PC-3 (cell line): ENCODE results near the gene GABARAP. TPM values are rescaled to one million over a fixed set of nuclear protein-coding genes. Genes with fewer than 3 reads are reported as not detected.

Experiments used
- ATAC-seq: fragments of 200-7000 bp; cut with Tn5 transposase; 2 replicates; pipeline ENCODE4 v1.9.1; 2020; ENCODE audit warnings: mild to moderate bottlenecking, moderate library complexity
- BruUV-seq: library from RNA; stranded (reverse); fragments of 400-500 nt; replicated peaks from 2 replicates; lab custom pipeline; 2021; lab: Mats Ljungman, UMichigan
- CTCF ChIA-PET: fragments of 300-600 bp; sonication (Branson Sonifier 250); formaldehyde crosslinking; loops from one replicate; lab custom pipeline; 2022; ENCODE audit warnings: antibody characterized with exemption; lab: Charles Lee
- POLR2A ChIA-PET: fragments of 300-600 bp; sonication (Branson Sonifier 250); formaldehyde crosslinking; loops from one replicate; lab custom pipeline; 2022; ENCODE audit warnings: antibody characterized with exemption; ENCODE audit not compliant: unreplicated experiment; lab: Charles Lee
- DNase-seq: peaks from one replicate; pipeline ENCODE4 v3.0.0-alpha.2; 2015
- H2AFZ ChIP-seq: fragments of 300-600 bp; sonication (generic); 2 replicates; pipeline ENCODE4 v1.6.0; 2016; ENCODE audit warnings: antibody characterized with exemption, low read length
- H3F3A ChIP-seq: fragments of 300-600 bp; sonication (generic); one replicate; pipeline ENCODE4 v1.6.0; 2017; ENCODE audit warnings: antibody characterized with exemption, low read length, control low read depth, mild to moderate bottlenecking; ENCODE audit not compliant: unreplicated experiment
- H3K27ac ChIP-seq: fragments of 300-600 bp; sonication (generic); 2 replicates; pipeline ENCODE4 v1.5.1; 2016; ENCODE audit warnings: mild to moderate bottlenecking, low read length
- H3K27me3 ChIP-seq: fragments of 300-600 bp; sonication (generic); 2 replicates; pipeline ENCODE4 v1.6.1; 2016; ENCODE audit warnings: low read length, mixed read lengths
- H3K36me3 ChIP-seq: fragments of 300-600 bp; sonication (generic); 2 replicates; pipeline ENCODE4 v1.6.1; 2016; ENCODE audit warnings: low read depth, mixed run types, low read length, mixed read lengths
- H3K4me1 ChIP-seq: fragments of 300-600 bp; sonication (generic); 2 replicates; pipeline ENCODE4 v1.5.1; 2016; ENCODE audit warnings: low read length; ENCODE audit not compliant: insufficient read depth
- H3K4me2 ChIP-seq: fragments of 300-600 bp; sonication (generic); 2 replicates; pipeline ENCODE4 v1.6.0; 2016; ENCODE audit warnings: low read length
- H3K4me3 ChIP-seq: fragments of 300-600 bp; sonication (generic); 2 replicates; pipeline ENCODE4 v1.5.1; 2016; ENCODE audit warnings: mild to moderate bottlenecking, low read length, mixed read lengths
- H3K79me2 ChIP-seq: fragments of 300-600 bp; sonication (generic); 2 replicates; pipeline ENCODE4 v1.6.1; 2017; ENCODE audit warnings: low read length, mixed read lengths
- H3K9ac ChIP-seq: fragments of 300-600 bp; sonication (generic); 2 replicates; pipeline ENCODE4 v1.6.0; 2016; ENCODE audit warnings: mild to moderate bottlenecking, low read length
- H3K9me2 ChIP-seq: fragments of 300-600 bp; sonication (generic); replicated peaks from 2 replicates; pipeline ENCODE4 v1.6.1; 2016; ENCODE audit warnings: mixed run types, low read length, mixed read lengths
- H3K9me3 ChIP-seq: fragments of 300-600 bp; sonication (generic); 2 replicates; pipeline ENCODE4 v1.6.1; 2016; ENCODE audit warnings: low read length, mixed read lengths
- H4K20me1 ChIP-seq: fragments of 300-600 bp; sonication (generic); 2 replicates; pipeline ENCODE4 v1.6.1; 2016; ENCODE audit warnings: low read length, mixed read lengths
- CTCF ChIP-seq: fragments of 300-600 bp; sonication (generic); conservative IDR thresholded peaks from 2 replicates; pipeline ENCODE4 v1.5.1; 2017; ENCODE audit warnings: antibody characterized with exemption, low read depth, mild to moderate bottlenecking, low read length
- EZH2 ChIP-seq: fragments of 300-600 bp; sonication (generic); IDR thresholded peaks from one replicate; pipeline ENCODE4 v1.6.1; 2017; ENCODE audit warnings: antibody characterized with exemption, mild to moderate bottlenecking, low read length; ENCODE audit not compliant: unreplicated experiment
- EZH2phosphoT487 ChIP-seq: fragments of 300-600 bp; sonication (generic); IDR thresholded peaks from 2 replicates; pipeline ENCODE4 v1.6.1; 2018; ENCODE audit warnings: mild to moderate bottlenecking, antibody characterized with exemption, low read length, borderline replicate concordance
- intact Hi-C: fragments of 100-400 bp; cut with micrococcal nuclease; formaldehyde crosslinking; loops from 2 replicates; pipeline ENCODE4 v1.9.0; 2023
- total RNA-seq: library from RNA; depleted of rRNA; stranded (reverse); fragments of >200 nt; gene quantifications from 2 replicates; pipeline ENCODE4 v1.2.3, GENCODE V29; 2014

GABARAP gene
- total RNA-seq, 1 experiment from 2014 or later = 103 TPM

- ChIA-PET CTCF (interaction anchor here (0.6 kb wide), 1 partner anchor 178 kb away, joined by 3 read pairs; no protein-coding TSS in a partner anchor), POLR2A (no interaction called here)
- Histone ChIP-seq H3K9me3 (no peaks in the 10 kb centered on the region), H3K27ac (no peak overlapping the region), H3K4me2 (peak overlapping the region; percentile 50), H3K79me2 (peaks cover 61% of the 10 kb centered on the region), H3K36me3 (peaks cover 7% of the 10 kb centered on the region; the same call in 1 of the 2 replicates), H2AFZ (no peak overlapping the region), H3K9me2 (no peaks in the 10 kb centered on the region), H3K4me3 (no peak overlapping the region), H3K4me1 (peaks cover 27% of the 10 kb centered on the region), H3K27me3 (no peaks in the 10 kb centered on the region), H3F3A (no peaks in the 10 kb centered on the region), H4K20me1 (peaks cover 14% of the 10 kb centered on the region; the same call in 1 of the 2 replicates), H3K9ac (no peak overlapping the region)
- ATAC-seq (no peak), DNase-seq (peak; percentile 38)
- intact Hi-C loops = no loop called here
- BruUV-seq = no TSS peak
- TF ChIP-seq EZH2 = no peak
These were observed 16.7 kb upstream of the GABARAP start for GRCh38 chr17:7258731-7259554.

- Histone ChIP-seq H3F3A (no peaks in the 10 kb centered on the region), H2AFZ (no peak overlapping the region), H3K36me3 (peaks cover 7% of the 10 kb centered on the region; the same call in 1 of the 2 replicates), H3K79me2 (peaks cover 65% of the 10 kb centered on the region), H3K4me3 (no peak overlapping the region), H3K9me2 (no peaks in the 10 kb centered on the region), H3K4me1 (peaks cover 25% of the 10 kb centered on the region), H3K27me3 (no peaks in the 10 kb centered on the region), H3K9me3 (no peaks in the 10 kb centered on the region), H4K20me1 (peaks cover 14% of the 10 kb centered on the region; the same call in 1 of the 2 replicates), H3K9ac (no peak overlapping the region), H3K4me2 (no peak overlapping the region), H3K27ac (no peak overlapping the region)
- intact Hi-C loops = no loop called here
- CTCF ChIA-PET = no interaction called here
- BruUV-seq = no TSS peak
- ATAC-seq (no peak), DNase-seq (no peak)
- POLR2A ChIA-PET = no interaction called here
- no peak for TF ChIP-seq EZH2
- no peak for TF ChIP-seq EZH2phosphoT487
- TF ChIP-seq CTCF = no peak
These were observed 14.7 kb upstream of the GABARAP start for GRCh38 chr17:7256766-7257456.

GRCh38 chr17:7254511-7254910 lies 12.3 kb upstream of the GABARAP start:
- Histone ChIP-seq H3K79me2 (peaks cover 60% of the 10 kb centered on the region), H3K4me2 (peak overlapping the region; percentile 95; the same call in 1 of the 2 replicates), H2AFZ (no peak overlapping the region), H3K36me3 (peaks cover 6% of the 10 kb centered on the region; the same call in 1 of the 2 replicates), H3K4me1 (peaks cover 27% of the 10 kb centered on the region), H4K20me1 (0 out of 2 replicates have a peak, but pooled peaks cover 2% of the 10 kb centered on the region), H3F3A (no peaks in the 10 kb centered on the region), H3K27ac (no peak overlapping the region), H3K4me3 (0 out of 2 replicates have a peak overlapping the region, but pooled peaks have one; percentile 92), H3K9ac (no peak overlapping the region), H3K9me2 (no peaks in the 10 kb centered on the region), H3K27me3 (no peaks in the 10 kb centered on the region), H3K9me3 (no peaks in the 10 kb centered on the region)
- TF ChIP-seq EZH2 (no peak), EZH2phosphoT487 (no peak), CTCF (no peak)
- POLR2A ChIA-PET = no interaction called here
- intact Hi-C loops = no loop called here
- BruUV-seq = no TSS peak
- no peak for DNase-seq
- CTCF ChIA-PET = no interaction called here
- ATAC-seq = no peak
